GM12874 (cell line): Measurements from ENCODE around the gene UHRF1.

ENCODE experiments used
- TF ChIP-seq, protein P1 (sequence below): IDR thresholded peaks from 2 replicates; pipeline ENCODE4 v1.5.1; 2011; ENCODE audit warnings: low read depth, mild to moderate bottlenecking, control low read depth, low read length, moderate library complexity; ENCODE audit not compliant: insufficient read depth

The UHRF1 gene

DNA sequence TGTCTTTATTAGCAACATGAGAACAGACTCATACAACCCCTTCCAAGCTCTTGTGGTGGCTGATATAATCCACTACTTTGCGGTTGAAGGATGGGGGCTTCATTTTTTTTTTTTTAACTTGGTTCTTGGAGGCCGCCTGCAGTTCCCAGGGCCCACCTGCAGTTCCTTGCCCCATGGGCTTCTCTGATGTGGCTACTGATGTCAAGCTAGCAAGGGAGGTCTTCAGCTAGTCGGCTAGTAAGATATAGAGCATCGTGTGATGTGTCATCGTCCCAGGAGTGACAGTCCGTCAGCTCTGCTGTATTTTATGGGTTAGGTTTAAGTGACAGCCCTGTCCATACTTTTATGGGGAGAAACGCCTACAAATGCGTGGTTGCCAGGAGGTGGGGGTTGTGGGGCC is 26.1 kb downstream of the UHRF1 start:
- TF ChIP-seq, protein P1, sequence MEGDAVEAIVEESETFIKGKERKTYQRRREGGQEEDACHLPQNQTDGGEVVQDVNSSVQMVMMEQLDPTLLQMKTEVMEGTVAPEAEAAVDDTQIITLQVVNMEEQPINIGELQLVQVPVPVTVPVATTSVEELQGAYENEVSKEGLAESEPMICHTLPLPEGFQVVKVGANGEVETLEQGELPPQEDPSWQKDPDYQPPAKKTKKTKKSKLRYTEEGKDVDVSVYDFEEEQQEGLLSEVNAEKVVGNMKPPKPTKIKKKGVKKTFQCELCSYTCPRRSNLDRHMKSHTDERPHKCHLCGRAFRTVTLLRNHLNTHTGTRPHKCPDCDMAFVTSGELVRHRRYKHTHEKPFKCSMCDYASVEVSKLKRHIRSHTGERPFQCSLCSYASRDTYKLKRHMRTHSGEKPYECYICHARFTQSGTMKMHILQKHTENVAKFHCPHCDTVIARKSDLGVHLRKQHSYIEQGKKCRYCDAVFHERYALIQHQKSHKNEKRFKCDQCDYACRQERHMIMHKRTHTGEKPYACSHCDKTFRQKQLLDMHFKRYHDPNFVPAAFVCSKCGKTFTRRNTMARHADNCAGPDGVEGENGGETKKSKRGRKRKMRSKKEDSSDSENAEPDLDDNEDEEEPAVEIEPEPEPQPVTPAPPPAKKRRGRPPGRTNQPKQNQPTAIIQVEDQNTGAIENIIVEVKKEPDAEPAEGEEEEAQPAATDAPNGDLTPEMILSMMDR = no peak

DNA sequence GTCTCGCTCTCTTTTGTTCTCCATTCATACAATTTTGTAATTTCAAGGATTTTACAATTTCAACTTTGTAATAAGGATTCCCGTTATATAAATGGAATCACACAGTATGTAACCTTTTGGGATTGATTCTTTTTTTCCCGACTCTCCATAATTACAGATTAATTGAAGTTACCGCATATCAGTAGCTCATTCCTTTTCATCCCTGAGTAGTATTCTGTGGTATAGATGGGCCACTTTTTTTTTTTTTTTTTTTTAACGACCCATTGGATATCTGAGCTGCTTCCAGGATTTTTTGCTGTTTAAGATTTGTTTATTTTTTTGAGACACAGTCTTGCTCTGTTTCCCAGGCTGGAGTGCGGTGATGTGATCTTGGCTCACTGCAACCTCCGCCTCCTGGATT is 27.8 kb downstream of the UHRF1 start:
- TF ChIP-seq, protein P1 = no peak

DNA sequence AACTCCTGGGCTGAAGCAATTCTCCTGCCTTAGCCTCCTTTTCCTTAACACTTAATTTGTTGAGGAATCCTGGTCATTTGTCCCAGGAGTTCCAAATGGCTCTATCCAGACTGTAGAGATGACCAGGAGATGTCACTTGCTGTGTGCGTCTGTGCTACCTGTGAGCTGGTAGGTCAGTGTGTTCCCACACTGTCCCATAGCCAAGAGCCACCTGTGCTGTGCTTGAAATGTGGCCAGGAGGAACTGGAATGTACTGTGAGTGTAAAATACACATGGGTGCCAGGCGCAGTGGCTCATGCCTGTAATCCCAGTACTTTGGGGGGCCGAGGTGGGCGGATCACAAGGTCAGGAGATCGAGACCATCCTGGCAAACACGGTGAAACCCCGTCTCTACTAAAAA is 30.2 kb downstream of the UHRF1 start:
- TF ChIP-seq, protein P1 = no peak

DNA sequence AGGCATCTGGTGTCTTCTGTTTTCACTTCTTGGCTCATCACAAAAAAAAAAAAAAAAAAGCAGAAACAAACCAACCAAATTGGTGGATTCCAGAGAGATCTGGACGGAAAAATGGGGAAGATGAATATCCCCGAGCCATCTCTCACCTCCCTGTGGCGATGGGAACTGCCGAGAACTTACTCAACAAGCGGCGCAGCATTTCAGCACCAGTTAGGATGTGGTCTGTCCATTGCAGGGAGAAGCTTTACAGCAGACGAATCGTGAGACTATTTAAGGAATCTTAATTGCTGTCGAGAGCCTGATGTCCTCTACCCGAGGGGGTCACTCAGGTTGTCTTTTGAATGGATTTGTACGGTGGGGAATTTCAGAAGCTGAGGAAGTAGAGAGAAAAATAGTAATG is 42.4 kb downstream of the UHRF1 start:
- TF ChIP-seq, protein P1 = no peak

DNA sequence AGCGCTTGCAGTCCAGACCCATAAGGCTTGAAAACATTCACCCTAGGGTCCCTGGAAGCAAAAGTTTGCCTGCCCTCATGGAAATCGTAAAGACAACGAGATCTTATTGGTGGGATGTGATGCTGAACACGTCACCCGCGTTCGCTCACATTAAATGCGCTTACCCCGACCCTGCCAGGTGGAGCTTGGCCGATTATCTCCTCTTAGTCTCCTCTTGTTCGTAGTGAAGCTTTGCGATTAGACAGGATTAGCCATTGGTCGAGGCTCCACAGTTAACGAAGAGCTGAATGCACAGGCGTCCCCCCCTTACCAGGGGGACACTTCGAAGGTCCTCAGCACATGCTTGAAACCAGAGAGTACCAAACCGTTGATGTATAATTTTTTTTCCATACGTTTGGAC is 43.6 kb downstream of the UHRF1 start:
- TF ChIP-seq, protein P1 = no peak

DNA sequence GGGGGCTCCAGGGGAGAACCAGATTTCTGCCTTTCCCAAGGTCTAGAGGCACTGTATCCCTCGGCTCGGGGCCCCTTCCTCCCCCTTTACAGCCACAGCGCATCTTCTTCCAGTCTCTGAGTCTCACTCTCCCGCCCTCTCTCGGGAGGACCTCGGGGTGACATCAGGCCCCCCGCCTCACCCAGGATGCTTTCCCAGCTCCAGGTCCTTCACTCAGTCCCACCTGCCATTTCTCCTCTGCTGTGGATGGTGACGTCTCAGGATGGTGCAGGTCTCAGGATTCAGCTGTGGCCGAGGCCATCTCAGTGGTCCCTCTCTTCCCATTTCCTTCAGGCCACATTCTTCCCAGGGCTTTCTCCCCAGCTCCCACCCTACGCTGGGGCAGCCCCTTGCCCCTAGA is 46.0 kb downstream of the UHRF1 start:
- TF ChIP-seq, protein P1 = no peak

DNA sequence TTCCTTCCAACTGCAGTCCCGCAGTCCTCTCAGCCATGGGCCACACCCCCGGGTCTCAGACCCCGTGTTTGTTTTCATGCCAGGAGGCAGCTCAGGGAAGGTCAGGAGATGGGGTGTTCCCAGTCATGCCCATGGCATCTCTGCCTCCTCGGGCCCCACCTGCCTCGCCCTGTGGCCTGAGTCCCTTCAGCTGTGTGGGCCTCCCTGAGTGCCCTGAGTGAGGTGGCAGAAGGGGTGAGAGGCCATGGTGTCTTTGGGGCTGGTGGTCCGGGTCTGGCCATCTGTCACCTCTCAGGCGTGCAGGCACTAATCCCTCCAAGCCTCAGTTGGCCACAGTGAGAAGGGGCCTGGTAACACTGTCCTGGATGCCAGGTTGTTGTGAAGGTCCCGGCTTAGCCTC is 48.7 kb downstream of the UHRF1 start:
- TF ChIP-seq, protein P1 = no peak
